Loucy (cell line): ENCODE measurements around the gene MINK1.

Experiments
- EZH2phosphoT487 ChIP-seq: fragments of 200-600 bp; IDR thresholded peaks from 2 replicates; pipeline ENCODE4 v1.6.1; 2018; ENCODE audit warnings: antibody characterized with exemption, mild to moderate bottlenecking, moderate library complexity, borderline replicate concordance
- TF ChIP-seq, protein P1 (sequence below): fragments of 200-600 bp; sonication (generic); conservative IDR thresholded peaks from 2 replicates; pipeline ENCODE4 v1.5.1; 2014; ENCODE audit warnings: mild to moderate bottlenecking, antibody characterized with exemption, low read length

DNA sequence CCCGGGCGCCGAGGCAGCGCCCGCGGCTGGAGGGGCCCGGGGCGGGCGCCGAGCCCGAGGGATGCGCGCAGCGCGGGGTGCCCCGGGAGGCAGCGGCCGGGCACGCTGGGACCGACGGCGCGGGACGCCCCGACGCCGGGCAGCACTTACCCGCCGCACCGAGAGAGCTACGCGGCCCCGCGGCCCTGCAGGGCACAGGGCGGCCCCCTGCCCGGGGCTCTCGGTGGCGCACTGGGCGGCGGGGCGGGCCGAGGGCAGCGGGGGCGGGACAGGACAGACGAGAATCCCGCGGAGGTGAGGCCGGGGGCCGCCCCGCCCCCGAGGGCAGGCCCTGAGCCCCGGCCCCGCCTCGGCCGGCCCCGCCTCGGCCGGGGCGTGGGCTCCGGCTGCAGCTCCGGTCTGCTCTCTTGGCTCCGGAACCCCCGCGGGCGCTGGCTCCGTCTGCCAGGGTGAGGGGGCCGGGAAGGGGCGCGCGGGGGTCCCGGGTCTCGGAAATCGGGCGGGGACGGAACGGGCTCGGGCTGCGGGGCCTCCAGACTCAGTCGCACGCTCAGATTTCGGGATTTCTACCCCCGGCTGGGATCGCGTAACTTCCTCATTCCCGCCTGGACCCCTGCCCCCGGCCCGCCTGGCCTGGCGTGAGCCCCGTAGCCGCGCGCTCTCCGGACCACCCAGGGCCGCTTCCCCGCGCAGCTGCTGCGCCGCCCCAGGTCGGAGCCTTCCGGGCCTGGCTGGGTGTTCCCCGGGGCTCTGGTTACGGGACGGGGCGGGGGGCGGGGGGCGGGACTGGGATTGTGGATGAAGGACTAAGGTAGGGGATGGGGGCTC lies 26.1 kb upstream of the MINK1 start, which contains the start of gene PLD2:
- TF ChIP-seq, protein P1, sequence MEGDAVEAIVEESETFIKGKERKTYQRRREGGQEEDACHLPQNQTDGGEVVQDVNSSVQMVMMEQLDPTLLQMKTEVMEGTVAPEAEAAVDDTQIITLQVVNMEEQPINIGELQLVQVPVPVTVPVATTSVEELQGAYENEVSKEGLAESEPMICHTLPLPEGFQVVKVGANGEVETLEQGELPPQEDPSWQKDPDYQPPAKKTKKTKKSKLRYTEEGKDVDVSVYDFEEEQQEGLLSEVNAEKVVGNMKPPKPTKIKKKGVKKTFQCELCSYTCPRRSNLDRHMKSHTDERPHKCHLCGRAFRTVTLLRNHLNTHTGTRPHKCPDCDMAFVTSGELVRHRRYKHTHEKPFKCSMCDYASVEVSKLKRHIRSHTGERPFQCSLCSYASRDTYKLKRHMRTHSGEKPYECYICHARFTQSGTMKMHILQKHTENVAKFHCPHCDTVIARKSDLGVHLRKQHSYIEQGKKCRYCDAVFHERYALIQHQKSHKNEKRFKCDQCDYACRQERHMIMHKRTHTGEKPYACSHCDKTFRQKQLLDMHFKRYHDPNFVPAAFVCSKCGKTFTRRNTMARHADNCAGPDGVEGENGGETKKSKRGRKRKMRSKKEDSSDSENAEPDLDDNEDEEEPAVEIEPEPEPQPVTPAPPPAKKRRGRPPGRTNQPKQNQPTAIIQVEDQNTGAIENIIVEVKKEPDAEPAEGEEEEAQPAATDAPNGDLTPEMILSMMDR = no peak
- TF ChIP-seq EZH2phosphoT487 = no peak
